HG03280 (cell line): ENCODE measurements around the gene FAM217B.

Experiments
- ATAC-seq: cut with Tn5 transposase; IDR thresholded peaks from one replicate; pipeline ENCODE4 v1.9.1; 2021; ENCODE audit warnings: mild to moderate bottlenecking, moderate library complexity; ENCODE audit not compliant: unreplicated experiment

FAM217B gene

DNA sequence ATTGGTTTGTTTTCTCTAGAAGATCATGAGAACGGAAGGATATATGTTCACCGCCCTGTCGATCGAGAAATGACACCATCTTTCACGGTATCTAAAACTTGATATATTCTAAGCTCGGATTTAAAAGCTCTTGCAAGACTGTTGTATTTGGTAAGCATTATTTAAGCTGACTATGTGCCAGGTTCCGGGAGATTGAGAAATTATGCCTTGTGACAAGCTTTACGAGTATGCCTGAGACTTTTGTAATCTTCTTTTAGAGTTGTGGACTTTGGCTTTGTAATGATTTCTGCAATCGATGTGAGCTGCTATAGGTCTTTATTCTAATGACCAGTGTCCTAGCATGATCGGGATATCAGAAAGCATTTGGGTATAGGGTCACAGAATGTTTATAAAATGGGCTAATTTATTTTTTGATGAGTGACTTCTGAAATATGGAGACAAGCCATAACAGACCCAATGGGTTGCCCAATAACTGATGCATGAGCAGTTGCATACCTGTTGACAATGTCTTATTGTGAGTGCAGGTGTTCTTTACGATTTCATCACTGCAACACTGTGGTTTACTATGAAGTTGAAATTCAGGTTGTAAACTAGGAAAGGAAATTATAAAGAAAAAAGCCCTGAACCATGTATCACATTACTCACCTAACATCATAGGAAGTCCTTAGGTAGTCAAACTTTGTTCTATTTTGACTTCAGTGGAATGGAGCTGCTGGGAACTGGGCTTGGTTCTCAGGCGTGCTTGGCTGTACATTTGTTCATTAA is 32.0 kb downstream of the FAM217B start:
- ATAC-seq = no peak

DNA sequence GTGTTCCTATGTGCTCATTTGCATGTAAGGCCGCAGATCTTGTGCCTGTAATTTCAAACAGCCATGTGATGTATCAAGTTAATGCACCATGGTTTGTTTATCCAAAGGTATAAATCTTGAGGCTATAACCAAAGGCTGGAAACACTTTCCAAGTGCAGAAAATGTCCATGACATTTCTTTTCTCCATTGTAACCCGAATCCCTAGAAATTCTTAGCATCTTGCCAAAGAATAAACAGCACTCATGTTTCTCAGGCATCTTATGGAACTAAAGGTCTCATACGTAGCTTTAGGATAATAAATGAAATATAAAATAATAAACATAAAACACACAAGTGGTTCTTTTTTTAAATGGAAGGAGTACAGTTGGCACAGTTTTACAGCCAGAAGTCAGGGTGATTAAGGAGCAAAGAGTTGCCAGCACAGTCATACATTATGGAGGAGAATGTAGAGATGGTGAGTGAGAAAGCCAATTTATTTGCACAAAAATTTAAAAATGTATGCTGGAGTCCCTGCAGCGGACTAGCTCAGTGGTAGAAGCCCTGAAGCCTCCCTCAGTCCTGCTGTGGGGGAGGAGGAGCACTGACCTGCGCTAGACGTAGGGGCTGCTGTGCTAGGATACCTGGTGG is 36.1 kb downstream of the FAM217B start:
- no peak for ATAC-seq

DNA sequence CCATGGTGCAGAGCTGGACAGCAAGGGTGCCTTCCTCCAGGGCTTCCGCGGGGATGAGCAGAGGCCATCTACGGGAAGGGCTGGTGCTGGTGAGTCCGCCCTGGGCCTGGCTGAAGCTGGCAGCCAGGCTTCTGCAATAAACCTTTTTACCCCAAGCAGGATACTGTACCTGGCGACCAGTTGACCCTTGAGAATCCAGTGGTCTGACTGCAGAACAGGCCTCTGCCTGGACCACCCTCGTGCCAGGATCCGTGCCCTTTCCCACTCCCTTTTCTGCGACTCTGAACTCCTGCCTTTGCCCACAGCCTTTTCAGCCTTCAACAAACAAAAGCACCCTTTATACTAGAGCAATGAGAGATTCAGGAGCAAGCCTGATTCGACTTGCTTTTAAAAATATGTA is 36.9 kb downstream of the FAM217B start:
- no peak for ATAC-seq

DNA sequence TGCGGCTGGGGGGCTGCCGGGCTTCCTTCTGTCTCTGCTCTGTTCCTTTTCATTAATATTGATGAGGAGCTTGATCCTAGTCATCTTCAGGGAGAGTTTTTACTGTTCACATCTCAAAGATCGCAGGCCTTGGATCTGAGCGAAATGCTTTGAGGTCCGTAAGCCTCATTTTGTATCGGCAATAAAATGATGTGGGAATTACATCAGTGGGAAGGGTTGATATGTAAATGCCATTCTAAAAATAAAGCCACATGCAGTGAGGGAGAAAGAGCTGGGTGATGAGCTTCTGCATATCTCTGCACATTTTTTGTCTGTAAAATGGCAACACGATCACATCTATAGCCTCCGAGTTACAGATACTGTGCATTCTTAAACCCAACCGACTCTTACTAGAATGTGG is 42.9 kb downstream of the FAM217B start:
- no peak for ATAC-seq

DNA sequence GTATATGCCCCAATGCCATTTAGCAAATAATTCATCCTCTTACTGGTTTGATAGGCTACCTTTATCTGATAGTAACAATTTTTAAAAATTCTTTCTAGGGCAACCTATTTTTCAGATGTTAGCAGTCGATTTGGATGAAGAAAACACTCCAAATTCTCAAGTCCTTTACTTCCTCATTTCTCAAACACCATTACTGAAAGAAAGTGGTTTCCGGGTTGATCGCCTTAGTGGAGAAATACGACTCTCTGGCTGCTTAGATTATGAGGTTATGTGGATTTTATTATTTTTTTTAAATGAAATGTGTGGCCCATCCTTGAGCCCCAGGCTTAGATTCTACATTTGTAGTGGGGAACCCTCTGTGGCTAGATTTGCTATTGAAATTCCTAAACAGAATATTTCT is 44.4 kb downstream of the FAM217B start:
- ATAC-seq = no peak

DNA sequence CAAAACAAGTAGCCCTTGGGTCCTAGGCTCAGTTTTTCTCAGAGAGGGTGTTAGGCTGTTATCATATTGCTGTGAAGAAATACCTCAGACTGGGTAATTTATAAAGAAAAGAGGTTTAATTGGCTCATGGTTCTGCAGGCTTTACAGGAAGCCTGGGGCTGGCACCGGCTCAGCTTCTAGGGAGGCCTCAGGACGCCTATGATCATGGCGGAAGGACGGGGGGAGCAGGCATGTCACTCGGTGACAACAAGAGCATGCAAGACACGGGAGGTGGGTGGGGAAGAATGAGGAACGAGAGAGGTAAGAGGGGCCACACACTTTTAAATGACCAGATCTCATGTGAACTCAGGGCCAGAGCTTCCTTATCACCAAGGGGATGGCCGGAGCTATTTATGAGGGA is 45.0 kb downstream of the FAM217B start:
- ATAC-seq = no peak

DNA sequence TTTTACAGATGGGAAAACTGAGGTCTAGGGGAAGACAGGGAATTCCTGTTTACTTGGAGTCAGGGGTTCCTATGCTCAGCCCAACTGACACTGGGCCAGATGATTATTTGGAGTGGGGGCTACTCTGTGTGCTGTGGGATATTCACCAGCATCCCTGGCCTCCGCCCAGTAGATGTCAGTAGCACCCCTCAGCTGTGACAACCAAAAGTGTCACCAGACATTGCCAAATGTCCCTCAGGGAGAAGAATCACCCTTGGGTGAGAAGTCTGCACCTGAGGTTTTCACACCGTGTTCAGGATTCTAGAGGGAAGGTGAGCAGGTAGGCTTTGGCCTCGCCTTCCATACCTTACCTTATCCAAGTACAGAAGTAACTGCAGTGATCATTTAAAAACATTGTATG is 45.7 kb downstream of the FAM217B start:
- no peak for ATAC-seq

DNA sequence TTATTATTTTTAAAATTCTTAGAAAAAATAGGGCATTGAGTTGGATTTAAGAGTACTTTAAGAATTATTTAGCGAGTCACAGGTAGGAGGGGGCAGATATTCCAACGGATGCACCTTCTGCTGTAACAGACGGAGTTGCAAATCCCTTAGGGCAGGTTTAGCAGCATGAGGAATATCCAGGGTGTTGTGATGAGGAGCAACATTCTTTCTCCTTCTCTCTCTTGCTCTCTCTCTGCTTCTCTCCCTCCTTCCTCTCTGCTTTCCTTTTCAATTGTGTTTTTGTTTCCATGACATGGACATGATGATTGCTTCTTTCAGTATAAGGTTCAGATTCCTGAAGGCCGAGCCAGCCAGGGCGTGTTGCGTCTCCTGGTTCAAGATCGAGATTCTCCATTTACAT is 46.9 kb downstream of the FAM217B start:
- ATAC-seq = no peak

DNA sequence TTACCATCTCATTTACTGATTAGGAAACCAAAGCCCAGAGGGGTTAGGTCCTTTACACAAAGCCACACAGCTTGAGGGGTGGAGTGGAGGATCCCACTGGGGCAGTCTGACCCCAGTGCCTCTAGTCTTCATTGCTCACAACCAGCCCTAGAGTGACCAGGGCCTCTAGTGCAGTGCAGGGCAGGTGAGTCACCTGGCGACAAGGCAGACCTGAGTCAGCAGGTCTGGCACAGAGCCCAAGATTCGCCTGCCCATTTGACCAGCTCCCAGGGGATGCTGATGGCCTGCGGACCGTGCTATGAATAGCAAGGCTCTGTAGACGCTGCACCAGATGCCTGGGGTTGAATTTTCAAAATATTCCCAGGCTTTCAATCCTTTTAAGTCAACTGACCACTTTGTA is 48.0 kb downstream of the FAM217B start:
- no peak for ATAC-seq

DNA sequence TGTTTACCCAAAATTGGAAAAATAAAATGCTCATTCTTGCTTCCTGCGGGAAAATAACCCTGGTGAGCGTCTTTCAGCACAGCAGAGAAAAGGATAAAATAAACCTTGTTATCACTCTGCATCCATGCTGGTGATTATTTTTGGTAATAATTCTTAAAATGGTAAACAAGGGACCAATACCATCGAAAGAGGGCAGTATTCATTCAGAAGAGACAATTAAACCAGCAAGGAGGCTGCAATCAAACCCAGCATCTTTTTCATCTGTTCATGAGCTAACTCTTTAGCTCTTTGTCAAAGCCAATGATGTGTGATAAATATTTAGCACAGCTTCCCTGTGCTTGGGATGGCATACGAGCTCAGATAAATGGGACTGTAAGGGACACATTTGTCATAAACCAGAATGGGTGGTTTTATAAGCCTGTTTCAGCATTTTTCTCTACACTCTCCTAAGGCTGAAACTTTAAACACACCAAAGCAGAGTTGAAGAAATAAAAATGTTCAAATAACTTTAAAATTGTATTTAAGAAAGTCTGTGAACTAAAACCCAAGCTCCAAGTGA is 52.4 kb downstream of the FAM217B start:
- ATAC-seq = no peak

DNA sequence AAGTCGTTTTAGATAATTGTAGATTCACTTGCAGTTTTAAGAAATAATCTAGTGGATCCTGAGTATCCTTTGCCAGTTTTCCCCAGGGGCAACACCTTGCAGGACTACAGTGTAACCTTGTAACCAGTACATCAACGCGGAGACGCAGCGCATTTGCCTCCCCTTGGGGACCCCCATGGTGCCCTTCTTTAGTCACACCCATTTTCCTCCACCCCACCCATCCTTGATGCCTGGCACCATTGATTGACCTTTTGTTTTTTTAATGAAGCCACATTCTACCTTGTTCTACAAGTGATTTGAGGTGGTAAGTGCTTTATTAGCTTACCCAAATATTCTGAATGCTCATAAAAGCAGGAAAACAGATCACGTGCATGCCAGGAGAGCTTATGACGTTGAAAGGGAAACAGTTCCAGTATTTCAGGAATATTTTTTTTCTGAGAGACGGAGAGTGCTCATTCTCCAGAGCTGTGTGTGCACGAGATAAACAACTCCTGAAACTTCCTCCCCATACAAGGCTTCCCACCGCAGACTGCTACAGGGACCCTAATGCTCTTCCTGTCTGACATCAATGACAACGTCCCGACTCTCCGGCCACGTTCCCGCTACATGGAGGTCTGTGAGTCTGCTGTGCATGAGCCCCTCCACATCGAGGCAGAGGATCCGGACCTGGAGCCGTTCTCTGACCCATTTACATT is 53.7 kb downstream of the FAM217B start:
- no peak for ATAC-seq

DNA sequence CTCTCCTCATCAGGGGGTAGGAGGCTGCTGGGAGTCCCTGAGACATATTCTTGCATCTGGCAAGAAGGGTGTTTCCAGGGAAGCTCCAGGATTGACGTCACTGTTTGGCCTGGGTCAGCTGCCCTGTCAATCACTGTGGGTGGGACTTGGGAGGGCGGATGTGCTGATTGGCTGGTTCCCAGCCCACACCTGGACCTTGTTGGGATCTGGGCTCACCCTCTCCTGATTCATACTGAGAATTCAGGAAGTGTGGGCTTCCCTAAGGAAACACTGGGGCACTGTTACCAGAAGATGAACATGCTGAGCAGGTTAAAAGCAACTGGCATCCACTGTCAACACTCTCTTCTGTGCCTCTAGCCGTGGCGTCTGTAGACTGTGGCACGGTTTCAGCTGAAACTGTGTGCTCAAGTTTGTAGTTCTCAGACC is 54.5 kb downstream of the FAM217B start:
- ATAC-seq = no peak

DNA sequence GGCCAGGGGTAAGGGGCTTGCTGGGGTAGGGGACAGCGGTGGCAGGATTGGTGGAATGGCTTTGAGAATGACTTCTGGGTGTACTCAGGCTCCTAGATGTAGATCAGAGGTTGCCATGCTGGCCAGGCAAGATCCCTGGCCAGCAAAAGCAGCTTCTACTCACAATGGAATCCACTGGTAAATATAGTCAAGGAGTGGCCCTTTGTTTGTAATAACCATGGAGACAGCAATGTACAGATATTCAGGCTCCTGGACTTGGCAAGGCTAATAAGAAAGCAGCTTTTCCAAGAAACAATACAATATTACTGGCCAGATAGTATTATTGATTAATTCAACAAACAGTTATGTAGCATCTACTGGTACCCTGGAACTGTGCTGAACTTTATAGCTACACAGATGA is 55.9 kb downstream of the FAM217B start:
- no peak for ATAC-seq

DNA sequence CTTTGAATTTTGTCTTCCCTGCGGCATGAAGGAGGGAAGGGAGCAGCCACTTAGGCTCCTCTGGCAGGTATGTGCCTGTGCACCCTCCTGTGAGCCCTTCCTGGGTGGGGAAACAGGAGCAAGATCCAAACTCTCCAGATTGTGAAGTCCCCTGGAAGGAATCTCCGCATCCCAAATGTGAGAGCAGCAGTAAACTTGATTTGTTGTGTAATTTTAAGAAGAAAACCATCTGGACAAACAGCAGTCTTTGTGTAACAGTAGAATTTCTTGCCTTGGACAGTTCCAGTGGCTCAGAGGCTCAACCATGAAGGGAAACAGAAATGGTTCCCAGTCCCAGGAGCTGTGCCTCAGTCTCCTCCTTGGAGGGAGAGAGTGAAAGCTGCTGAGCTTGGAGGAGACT is 57.7 kb downstream of the FAM217B start:
- ATAC-seq = no peak
